Ovary (tissue), 3 donors: Measurements from ENCODE around the gene C21orf58.

Experiments used
- EP300 ChIP-seq: sonication (generic); formaldehyde crosslinking; IDR thresholded peaks from one replicate; pipeline ENCODE4 v1.6.1; 2017; ENCODE audit warnings: antibody characterized with exemption
- POLR2A ChIP-seq: fragments of 450-650 bp; IDR thresholded peaks from one replicate; pipeline ENCODE4 v1.6.1; 2017; ENCODE audit warnings: antibody characterized with exemption, mild to moderate bottlenecking, moderate library complexity
- TF ChIP-seq, protein P1 (sequence below), 3 donors: fragments of 450-650 bp in 2 of 3; fragments of 200-600 bp in 1 of 3; IDR thresholded peaks; one replicate each; pipeline versions ENCODE4 v1.5.1 to v1.8.0; 2016 to 2022; ENCODE audit warnings: antibody characterized with exemption in 3 of 3, mild to moderate bottlenecking in 1 of 3
- donor health status: DM: no; HTN: no; CAD: no.

DNA sequence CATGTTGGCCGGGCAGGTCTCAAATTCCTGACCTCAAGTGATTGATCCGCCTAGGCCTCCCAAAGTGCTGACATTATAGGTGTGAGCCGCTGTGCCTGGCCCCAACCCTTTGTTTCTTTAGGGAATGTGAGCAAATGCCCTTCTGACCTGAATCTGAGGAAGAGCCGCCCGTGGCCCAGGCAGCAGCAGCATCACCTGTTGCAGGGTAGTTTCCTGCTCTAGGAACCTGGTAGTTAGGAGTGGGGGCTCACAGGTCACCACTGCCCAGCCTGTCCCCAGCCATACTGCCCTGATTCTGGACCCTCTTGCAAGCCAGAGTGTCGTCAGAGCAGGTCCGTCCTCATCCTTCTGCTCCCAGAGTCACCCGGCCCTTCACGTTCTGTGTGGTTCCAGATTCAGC lies 24.5 kb downstream of the C21orf58 start:
- TF ChIP-seq POLR2A (no peak), EP300 (no peak)
- TF ChIP-seq, protein P1, sequence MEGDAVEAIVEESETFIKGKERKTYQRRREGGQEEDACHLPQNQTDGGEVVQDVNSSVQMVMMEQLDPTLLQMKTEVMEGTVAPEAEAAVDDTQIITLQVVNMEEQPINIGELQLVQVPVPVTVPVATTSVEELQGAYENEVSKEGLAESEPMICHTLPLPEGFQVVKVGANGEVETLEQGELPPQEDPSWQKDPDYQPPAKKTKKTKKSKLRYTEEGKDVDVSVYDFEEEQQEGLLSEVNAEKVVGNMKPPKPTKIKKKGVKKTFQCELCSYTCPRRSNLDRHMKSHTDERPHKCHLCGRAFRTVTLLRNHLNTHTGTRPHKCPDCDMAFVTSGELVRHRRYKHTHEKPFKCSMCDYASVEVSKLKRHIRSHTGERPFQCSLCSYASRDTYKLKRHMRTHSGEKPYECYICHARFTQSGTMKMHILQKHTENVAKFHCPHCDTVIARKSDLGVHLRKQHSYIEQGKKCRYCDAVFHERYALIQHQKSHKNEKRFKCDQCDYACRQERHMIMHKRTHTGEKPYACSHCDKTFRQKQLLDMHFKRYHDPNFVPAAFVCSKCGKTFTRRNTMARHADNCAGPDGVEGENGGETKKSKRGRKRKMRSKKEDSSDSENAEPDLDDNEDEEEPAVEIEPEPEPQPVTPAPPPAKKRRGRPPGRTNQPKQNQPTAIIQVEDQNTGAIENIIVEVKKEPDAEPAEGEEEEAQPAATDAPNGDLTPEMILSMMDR (IDR thresholded peaks at IDR 0.05) = no peak
